SH-SY5Y (cell line): ENCODE data around the gene RPL7A.

ENCODE experiments used
- GATA2 ChIP-seq: IDR thresholded peaks from 2 replicates; pipeline ENCODE4 v1.6.1; 2011; ENCODE audit warnings: mild to moderate bottlenecking, low read depth, low read length
- GATA3 ChIP-seq: IDR thresholded peaks from 2 replicates; pipeline ENCODE4 v1.6.1; 2011; ENCODE audit warnings: low read depth, mild to moderate bottlenecking, low read length, moderate library complexity

GRCh38 chr9:133361507-133362092, 13.6 kb downstream of the RPL7A start:
- TF ChIP-seq GATA3 (no peak), GATA2 (no peak)
